Uterus (tissue), 2 donors: Measurements from ENCODE around the gene NOLC1.

ENCODE experiments used
- POLR2A ChIP-seq, 2 donors: fragments of 450-650 bp; IDR thresholded peaks; one replicate each; pipeline ENCODE4 v1.6.1; 2016; ENCODE audit warnings: antibody characterized with exemption in 2 of 2, mild to moderate bottlenecking in 1 of 2, moderate library complexity in 1 of 2
- TF ChIP-seq, protein P1 (sequence below), 4 experiments: fragments of 200-600 bp in 2 of 4; fragments of 450-650 bp in 2 of 4; sonication (generic) in 2 of 4; IDR thresholded peaks; one replicate each; pipeline ENCODE4 v1.5.1; 2016 to 2019; ENCODE audit warnings: antibody characterized with exemption in 4 of 4, mild to moderate bottlenecking in 2 of 4, moderate library complexity in 1 of 4

- TF ChIP-seq POLR2A (IDR thresholded peaks at IDR 0.05): no peak
- TF ChIP-seq, protein P1, sequence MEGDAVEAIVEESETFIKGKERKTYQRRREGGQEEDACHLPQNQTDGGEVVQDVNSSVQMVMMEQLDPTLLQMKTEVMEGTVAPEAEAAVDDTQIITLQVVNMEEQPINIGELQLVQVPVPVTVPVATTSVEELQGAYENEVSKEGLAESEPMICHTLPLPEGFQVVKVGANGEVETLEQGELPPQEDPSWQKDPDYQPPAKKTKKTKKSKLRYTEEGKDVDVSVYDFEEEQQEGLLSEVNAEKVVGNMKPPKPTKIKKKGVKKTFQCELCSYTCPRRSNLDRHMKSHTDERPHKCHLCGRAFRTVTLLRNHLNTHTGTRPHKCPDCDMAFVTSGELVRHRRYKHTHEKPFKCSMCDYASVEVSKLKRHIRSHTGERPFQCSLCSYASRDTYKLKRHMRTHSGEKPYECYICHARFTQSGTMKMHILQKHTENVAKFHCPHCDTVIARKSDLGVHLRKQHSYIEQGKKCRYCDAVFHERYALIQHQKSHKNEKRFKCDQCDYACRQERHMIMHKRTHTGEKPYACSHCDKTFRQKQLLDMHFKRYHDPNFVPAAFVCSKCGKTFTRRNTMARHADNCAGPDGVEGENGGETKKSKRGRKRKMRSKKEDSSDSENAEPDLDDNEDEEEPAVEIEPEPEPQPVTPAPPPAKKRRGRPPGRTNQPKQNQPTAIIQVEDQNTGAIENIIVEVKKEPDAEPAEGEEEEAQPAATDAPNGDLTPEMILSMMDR (IDR thresholded peaks at IDR 0.05): no peak
Observed at GRCh38 chr10:102184606-102185005, 32.4 kb downstream of the NOLC1 start.
